Measurements from ENCODE around the gene CROCC2.

The CROCC2 gene

DNA sequence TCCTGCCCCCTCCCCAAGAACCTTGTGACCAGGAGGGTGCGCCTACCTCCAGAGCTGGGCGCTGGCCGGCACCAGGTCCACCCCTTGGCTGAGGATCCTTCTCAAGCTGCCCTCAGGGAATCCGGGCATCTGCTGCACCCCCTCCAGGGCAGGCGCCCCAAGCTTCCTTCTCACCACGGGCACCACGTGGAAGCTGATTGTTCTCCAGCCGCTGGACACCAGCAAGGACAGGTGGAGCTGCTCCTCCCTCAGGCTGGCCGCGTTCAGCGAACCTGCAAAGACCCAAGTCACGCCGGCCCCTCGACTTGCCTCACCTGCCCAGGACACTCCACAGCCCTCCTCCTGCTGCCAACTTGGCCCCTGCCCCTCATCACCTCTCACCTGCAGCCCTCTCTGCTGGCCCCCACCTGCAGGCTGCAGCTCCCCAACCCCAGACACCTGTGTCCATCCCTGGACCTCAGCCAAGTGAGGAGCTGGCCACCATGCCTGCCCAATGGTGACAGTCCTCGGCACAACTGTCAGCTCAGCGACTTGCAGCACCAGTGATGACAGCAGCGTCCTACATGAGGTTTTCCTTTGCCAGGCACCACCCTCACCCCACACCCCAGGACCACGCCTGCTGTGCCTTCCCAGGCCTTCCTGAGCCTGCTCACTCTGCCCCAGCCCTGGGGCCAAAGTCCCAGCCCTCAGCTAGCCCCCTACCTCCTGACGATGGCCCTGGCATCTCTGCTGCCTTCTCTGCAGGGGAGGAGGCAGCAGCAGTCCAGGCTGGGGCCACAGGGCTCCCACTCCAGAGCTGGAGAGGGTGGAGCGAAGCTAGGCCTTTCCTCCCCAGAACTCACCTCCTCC lies 14.4 kb upstream of the CROCC2 start:
- no peak for DNase-seq (ENCODE audit: low spot score)

- DNase-seq (ENCODE audit: low spot score), result no peak
Observed at GRCh38 chr2:240892356-240892755, 13.8 kb upstream of the CROCC2 start.

DNA sequence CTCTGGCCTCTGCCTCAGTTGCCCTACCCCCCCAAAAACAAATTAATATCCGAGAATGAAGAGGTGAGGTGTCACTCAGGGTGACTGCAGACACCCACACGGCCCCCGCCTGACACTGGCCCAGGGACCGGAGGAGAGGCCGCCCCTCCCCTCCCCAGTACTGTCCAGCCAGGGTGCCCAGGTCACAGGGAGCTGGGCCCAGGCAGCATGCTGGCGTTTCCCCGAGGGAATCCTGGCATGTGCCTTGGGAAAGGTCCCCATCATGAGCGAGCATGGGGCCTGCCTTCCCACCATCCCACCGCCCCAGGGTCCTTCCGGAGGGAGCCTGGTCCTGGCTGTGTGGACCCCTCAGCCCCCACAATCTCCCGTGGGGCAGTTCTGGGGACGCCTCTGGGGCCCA lies 13.2 kb upstream of the CROCC2 start:
- DNase-seq (ENCODE audit: low spot score), result no peak

DNA sequence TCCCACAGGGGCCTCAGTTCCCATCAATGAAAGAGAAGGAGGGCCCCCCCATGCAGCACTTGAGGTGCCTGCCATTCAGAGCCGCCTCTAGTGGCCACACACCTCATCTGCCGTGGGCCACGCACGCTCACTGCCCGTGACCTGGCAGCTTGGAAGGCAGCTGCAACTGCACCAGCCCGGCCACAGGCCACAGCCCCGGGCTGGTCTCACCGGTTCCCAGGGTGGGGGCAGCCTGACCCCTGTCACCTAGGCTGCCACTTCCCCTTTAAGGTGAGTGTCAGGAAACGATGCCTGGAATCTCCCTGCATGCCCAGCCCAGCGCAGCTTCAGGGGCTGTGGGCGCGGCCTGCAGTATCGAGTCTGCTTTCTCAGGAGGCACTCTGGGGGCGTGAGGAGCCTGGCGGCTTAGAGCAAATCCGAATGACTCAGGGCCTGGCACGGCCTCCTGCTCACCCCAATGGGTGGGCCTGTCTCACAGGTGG lies 12.7 kb upstream of the CROCC2 start:
- DNase-seq (ENCODE audit: low spot score), result no peak

- no peak for DNase-seq (ENCODE audit: low spot score)
Observed at GRCh38 chr2:240894006-240894405, 12.1 kb upstream of the CROCC2 start.

- DNase-seq (ENCODE audit: low spot score), result no peak
Observed at GRCh38 chr2:240894836-240895558, 11.1 kb upstream of the CROCC2 start.

DNA sequence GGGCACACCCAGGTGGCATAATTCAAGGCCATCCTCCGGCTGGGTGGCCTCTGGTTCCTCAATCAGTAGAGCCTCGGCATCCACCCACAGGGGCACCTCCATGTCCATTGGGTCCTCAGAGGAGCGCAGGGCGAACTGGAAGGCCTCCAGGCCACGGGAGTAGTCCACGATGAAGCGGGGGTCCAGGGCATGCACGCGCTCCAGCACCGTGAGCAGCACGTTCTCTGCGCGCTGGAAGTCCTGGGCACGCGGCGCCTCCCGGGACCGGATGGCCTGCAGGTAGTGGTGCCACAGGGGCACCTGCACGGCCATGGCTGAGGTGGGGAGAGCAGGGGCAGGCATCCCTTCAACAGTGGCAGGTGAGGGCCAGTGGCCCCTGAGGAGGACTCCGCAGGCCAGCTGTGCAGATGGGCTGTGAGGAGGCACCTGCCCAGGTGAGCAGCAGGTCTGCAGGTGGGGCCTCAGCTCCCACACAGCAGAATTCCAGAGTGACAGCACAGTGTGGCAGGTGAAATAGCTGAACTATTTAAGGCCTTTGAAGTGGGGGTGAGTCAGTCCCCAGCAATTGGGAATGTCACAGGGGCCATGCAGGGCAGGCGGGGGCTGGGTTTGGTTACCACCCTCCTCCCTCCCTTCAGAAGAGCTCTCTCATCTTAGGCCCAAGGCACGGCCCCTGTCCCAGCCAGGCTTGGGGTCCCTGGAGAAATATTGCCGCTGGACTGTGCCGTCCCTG lies 10.3 kb upstream of the CROCC2 start, which contains the start of gene MAB21L4:
MAB21L4 (minus strand) TSS at position 501 of the 733 bp plus-strand sequence; CDS start at position 342, 159 bp downstream.
- DNase-seq (ENCODE audit: low spot score), result no peak

DNA sequence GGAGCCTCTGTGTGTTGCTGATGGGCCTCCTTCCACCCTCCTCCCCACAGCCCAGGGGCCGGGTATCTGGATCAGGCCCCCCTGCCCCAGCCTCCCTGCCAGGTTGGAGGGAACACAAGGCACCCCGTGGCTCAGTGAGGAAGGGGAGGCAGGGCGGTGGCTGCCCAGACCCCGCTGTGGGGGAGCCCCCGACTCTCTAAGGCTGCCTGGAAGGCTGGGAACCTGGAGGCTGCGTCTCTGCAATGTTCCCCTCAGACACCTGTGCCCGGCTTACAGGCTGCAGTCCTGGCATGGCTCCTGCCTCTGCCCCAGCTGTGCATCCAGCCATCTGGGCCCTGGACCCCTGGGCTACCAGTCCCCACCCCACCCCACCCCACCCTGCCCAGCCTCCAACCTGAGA lies 9.7 kb upstream of the CROCC2 start:
- no peak for DNase-seq (ENCODE audit: low spot score)

- DNase-seq (ENCODE audit: low spot score), result no peak
Observed at GRCh38 chr2:240896871-240897692, 9.1 kb upstream of the CROCC2 start.

DNA sequence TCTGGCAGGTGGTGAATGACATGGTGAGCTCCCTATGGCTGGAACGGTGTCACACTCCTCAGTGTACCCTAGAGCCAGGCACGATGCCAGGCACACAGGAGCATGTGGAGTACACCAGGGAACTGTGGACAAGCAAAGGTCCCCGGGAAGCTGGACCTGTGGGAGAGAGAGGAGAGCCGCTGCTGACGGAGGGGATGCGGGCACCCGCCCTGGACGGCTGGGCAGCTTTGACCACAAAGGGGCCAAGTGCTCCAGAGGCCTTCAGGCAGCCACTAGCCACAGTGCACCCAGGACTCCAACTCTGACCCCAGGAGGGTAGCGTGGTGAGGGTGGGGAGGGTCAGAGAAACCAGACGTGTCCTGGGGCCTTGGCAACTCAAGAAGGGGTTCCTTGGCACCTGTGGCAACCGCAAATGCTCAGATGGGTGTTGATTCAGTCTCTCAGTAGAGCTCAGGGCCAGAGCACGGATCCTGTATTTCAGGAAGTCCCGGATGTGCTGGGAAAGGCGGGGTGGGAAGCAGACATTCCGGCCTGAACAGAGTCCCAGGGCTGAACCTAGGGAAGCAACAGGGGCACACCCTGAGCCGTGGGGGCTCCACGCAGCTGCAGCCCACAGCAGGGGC lies 7.9 kb upstream of the CROCC2 start:
- no peak for DNase-seq (ENCODE audit: low spot score)

DNA sequence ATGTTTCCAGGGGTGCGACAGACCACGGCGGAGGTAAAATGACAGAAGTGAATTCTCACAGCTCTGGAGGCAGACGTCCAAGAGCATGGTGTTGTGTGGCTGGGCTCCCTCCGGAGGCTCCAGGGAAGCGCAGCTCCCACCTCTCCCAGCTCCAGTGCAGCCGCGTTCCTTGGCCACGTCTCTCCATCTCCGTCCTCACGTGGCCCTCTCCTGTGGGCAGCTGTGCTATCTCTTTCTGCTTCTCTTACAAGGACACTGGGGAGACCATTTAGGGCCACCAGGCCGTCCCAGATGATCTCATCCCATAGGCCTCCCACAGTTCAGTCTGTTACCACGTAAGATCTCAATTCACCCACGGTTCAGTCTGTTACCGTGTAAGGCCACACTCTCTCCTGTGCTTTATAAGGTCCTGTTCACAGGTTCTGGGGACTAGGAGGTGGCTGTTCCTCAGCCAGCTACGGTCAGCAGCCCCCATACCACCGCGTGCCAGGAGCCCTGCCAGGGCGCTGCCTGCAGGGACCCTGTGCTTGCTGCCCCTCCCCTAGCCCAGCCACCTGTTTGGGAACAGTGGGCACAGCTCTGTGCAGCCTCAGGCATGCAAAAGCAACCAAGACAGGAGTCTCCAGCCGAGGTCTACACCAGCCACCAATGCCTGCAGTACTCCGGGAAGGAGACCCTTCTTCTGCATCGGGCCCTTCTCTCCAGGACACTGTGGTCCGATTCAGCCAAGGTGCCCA lies 7.2 kb upstream of the CROCC2 start:
- no peak for DNase-seq (ENCODE audit: low spot score)

GRCh38 chr2:240899468-240899865 lies 6.7 kb upstream of the CROCC2 start:
- DNase-seq (ENCODE audit: low spot score), result no peak

DNA sequence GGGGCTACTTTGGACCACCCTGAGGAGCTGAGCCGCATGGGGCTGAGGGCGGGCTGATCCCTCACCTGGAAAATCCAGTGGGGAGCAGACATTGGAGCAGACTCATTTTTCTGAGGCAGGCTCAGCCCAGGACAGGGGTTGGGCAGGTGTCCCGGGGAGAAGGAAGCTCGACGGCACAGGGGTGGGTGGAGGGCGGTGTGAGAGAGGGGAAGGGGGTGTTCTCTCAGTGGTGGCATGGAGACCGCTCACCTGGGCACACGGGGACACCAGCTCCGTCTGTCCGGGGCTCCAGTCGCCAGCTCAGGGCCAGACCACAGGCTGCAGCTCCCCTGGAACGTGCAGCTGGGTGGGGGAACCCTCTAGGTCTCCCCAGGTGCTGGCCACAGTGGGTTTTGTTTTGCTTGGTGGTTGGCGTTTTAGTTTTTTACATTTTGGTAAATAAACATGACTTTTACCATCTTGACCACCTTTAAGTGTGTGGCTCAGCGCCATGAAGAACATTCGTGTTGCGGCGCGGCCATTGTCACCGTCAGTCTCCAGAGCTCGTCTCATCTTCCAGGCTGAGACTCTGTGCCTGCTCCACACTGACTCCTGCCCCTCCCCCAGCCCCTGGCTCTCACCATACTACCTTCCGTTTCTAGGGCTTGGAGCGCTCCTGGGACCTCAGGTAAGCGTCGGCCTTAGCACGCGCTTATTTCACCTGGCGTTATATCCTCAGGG lies 5.8 kb upstream of the CROCC2 start:
- no peak for DNase-seq (ENCODE audit: low spot score)

- no peak for DNase-seq (ENCODE audit: low spot score)
Observed at GRCh38 chr2:240901986-240902614, 4.0 kb upstream of the CROCC2 start.

GRCh38 chr2:240902615-240903041 lies 3.5 kb upstream of the CROCC2 start:
- DNase-seq (ENCODE audit: low spot score), result no peak

DNA sequence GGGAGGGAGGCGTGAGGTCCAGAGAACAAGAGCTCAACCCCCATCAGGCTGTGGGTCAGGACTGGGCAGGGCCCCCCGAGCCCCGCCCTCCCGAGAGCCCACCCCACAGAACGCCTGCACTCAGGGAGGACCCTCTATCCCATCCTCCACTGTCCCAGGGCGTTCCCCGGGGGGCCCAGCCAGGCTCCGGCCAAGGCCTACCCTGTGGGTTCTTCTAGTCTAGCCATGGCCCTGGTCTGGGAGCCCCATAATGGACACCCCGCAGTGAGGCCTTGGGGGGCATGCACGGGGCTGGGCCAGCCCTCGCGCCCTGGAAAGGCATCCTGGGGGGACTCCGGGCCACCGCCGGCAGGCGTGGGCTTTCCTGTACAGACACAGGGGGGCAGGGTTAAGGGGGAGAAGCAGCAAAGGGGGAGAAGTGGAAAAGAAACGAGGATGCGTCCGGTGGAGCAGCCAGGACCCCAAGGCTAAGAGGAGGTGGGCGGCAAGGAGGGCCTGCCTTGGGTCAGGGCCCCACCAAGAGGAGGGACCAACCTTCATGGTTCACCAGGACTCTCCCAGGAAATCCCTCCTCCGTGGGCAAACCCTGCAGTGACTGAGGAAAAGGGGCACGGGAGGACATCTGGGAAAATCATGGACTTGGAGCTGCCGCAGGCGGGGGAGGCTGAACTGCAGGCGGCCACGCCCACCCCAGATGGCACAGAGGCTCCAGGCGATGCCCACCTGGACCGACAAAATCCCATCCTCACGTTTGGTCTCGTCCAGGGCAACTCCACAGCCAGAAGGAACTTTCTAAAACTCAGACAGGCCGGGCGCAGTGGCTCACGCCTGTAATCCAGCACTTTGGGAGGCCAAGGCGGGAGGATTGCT lies 2.7 kb upstream of the CROCC2 start:
- DNase-seq (ENCODE audit: low spot score), result no peak

DNA sequence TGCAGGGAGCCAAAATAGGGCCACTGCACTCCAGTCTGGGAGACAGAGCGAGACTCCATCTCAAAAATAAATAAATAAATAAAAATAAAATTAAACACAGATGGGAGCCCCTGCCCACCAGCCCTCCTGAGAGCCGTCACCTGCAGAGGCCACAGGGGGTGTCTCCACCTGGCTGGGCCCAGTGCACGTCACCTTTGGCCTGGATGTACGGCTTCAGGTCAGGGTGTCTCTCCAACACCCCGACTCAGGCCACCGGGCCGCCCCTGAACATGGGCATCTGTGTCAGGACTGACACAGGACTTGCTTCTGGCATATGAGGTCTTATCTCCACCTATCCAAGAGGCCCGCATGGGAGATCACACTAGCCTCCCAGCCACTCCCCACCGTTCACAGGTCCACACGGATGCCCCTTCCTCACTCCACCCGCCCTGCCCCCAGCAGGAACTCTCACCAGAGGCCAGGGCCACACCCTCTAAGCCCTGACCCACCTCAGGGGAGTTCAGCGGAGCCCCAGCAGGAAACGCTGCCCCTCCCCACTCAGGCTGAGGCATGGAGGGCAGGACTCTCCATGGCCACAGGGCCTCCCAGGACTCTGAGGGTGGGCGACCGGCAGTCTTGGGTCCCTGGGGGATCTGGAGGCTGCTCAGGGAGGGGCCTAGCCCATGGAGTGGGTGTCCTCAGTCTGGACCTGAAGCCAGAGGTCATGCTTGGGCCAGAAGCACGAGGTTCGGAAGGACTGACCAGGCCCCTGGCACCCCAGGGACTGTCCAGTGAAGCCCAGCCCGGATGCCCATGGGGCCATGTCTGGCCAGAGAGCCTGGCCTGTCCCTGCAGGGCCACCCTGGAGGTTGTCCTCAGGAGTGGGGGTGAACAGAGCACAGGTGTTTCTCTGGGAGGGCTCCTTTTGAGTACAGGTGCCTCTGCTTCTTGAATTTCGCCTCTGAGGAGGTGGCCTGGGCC lies 1.6 kb upstream of the CROCC2 start:
- DNase-seq (ENCODE audit: low spot score), result no peak
